Upper lobe of right lung (tissue), 1 donor: Measurements from ENCODE around the gene KCNQ1OT1. TPM values are rescaled to one million over a fixed set of nuclear protein-coding genes. Genes with fewer than 3 reads are reported as not detected.

ENCODE experiments used
- ATAC-seq: fragments of 200-7000 bp; cut with Tn5 transposase; one replicate; pipeline ENCODE4 v1.9.1; 2020; ENCODE audit warnings: mild to moderate bottlenecking, moderate library complexity
- DNase-seq: peaks from one replicate; pipeline ENCODE4 v3.0.0-alpha.2; 2020
- H3K27ac ChIP-seq: fragments of 200-600 bp; one replicate; pipeline ENCODE4 v1.8.0; 2022
- H3K27me3 ChIP-seq: fragments of 200-600 bp; one replicate; pipeline ENCODE4 v1.8.0; 2022; ENCODE audit warnings: mild to moderate bottlenecking
- H3K36me3 ChIP-seq: fragments of 200-600 bp; one replicate; pipeline ENCODE4 v1.8.0; 2022
- H3K4me1 ChIP-seq: fragments of 200-600 bp; one replicate; pipeline ENCODE4 v1.8.0; 2022
- H3K4me3 ChIP-seq: fragments of 200-600 bp; one replicate; pipeline ENCODE4 v1.8.0; 2022; ENCODE audit warnings: mild to moderate bottlenecking
- H3K9me3 ChIP-seq: fragments of 200-600 bp; one replicate; pipeline ENCODE4 v1.8.0; 2022
- intact Hi-C: fragments of 100-400 bp; cut with DNase I; formaldehyde crosslinking; loops from one replicate; pipeline ENCODE4 v1.11.0; 2022
- total RNA-seq: library from RNA; stranded (reverse); fragmentation: NEBNext Ultra II Directional; extraction: Animal tissue kit (Norgen Biotek cat#: 25700); gene quantifications from one replicate; pipeline ENCODE4 v1.2.1, GENCODE V29; 2021
- TF ChIP-seq, protein P1 (sequence below): fragments of 200-600 bp; IDR thresholded peaks from one replicate; pipeline ENCODE4 v1.8.0; 2022; ENCODE audit warnings: antibody characterized with exemption
- donor health status: DM: no; HTN: yes; CAD: no; lungs with severe emphysema.

Gene KCNQ1OT1
- total RNA-seq, 1 donor from 2014 or later: 2.0 TPM

DNA sequence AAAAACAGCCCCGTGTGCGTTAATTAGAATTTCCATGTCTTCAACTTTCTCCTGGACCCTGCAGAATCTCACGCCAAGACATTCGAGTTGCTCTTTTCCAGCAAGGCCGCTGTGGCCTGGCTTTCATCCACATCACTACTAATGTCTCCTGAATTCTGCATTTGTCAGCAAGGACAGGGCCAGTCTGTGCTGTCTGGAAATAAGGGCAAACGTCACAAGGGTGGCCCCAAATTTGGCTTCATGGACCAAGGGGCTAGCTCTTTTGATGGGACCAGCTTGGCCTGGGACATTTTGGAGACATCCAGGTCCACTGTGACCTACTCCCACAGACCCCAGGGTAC lies 33.4 kb downstream of the KCNQ1OT1 start:
- H3K9me3 ChIP-seq: no peaks in the 10 kb centered on the region
- no peaks in the 10 kb centered on the region for H3K36me3 ChIP-seq
- intact Hi-C loops: no loop called here
- H3K4me1 ChIP-seq: no peaks in the 10 kb centered on the region
- TF ChIP-seq, protein P1, sequence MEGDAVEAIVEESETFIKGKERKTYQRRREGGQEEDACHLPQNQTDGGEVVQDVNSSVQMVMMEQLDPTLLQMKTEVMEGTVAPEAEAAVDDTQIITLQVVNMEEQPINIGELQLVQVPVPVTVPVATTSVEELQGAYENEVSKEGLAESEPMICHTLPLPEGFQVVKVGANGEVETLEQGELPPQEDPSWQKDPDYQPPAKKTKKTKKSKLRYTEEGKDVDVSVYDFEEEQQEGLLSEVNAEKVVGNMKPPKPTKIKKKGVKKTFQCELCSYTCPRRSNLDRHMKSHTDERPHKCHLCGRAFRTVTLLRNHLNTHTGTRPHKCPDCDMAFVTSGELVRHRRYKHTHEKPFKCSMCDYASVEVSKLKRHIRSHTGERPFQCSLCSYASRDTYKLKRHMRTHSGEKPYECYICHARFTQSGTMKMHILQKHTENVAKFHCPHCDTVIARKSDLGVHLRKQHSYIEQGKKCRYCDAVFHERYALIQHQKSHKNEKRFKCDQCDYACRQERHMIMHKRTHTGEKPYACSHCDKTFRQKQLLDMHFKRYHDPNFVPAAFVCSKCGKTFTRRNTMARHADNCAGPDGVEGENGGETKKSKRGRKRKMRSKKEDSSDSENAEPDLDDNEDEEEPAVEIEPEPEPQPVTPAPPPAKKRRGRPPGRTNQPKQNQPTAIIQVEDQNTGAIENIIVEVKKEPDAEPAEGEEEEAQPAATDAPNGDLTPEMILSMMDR: no peak
- no peaks in the 10 kb centered on the region for H3K27me3 ChIP-seq
- DNase-seq (no peak), ATAC-seq (no peak)
- H3K4me3 ChIP-seq: no peak overlapping the region
- no peak overlapping the region for H3K27ac ChIP-seq

DNA sequence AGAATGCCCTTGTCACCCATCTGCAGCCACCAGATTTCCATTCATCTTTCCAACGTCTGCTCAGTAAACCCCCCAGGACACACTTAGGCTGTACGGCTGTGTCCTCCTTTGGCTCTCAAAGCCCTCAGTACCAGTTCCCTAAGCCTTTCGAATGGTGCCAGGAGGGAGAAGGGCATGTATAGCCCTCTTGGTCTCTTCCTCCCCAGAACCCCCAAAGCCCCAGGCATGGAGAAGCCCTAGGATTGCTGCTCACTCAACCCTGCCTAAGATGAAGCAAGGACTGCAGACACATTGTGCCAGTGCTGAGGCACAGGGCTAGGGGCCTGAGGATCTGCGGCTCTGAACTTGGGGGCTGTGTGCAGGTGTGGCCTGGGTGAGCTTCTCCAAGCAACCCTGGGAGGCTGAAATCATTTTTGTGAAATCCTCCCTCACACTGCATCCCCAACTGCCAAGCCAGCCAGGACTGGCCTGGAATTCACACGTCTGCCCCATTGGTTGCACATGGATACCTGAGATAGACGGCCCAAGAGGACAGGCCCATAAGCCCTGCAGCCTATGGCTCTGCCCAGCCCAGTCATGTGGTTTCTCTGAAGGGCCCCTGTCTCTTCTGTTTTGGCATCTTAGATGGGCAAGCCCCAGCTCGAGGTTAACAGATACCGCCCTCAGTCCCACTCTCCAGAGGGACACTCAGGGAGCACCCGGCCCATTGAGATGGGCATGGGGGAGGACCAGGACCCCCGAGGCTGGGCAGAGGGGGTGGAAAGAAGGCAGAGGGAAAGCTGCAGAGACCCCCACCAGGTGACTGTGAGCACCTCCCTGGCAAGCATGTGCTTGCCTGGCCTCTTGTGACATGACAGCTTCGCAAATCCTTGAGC lies 34.0 kb downstream of the KCNQ1OT1 start:
- ATAC-seq (no peak), DNase-seq (no peak)
- Histone ChIP-seq H3K27ac (no peak overlapping the region), H3K9me3 (no peaks in the 10 kb centered on the region), H3K4me1 (no peaks in the 10 kb centered on the region), H3K27me3 (no peaks in the 10 kb centered on the region), H3K36me3 (no peaks in the 10 kb centered on the region), H3K4me3 (no peak overlapping the region)
- TF ChIP-seq, protein P1: no peak
- intact Hi-C loops: no loop called here

DNA sequence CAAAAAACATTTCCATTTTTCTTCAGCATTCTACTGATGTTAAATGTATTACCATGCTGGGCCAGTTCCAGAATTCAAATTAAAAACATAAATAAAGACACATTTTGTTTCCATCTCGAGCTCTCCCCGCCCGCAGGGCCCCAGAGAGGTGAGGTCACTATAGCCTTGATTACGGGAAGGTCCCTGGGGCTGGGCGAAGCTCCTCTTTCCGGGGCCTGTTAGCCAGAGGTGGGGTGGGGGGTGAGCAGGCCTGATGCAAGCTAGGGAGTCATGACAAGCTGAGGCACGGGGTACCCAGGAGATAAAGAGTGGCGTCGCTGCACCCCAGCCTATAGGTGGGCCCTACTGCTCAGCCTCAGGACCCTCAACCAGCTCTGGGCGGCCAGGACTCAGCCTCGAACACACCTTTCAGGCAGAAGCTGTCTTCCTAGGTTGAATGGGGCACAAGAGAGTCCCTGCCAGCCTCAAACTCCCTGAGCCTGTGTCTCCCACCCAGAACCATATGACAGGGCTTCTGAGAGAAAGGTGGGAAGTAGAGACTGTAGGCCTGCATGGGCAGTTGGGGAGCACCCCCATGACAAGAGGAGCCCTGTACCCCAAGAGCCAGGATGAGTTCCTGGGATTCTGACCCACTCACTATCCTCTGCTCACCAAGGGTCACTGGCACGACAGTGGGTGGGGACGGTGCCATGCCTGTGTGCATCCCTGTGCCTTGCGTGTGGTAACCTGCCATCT lies 34.8 kb downstream of the KCNQ1OT1 start:
- no peak for DNase-seq
- Histone ChIP-seq H3K9me3 (peaks cover 5% of the 10 kb centered on the region), H3K27ac (no peak overlapping the region), H3K36me3 (no peaks in the 10 kb centered on the region), H3K27me3 (no peaks in the 10 kb centered on the region), H3K4me1 (no peaks in the 10 kb centered on the region), H3K4me3 (no peak overlapping the region)
- TF ChIP-seq, protein P1: no peak
- ATAC-seq: no peak
- intact Hi-C loops: no loop called here

DNA sequence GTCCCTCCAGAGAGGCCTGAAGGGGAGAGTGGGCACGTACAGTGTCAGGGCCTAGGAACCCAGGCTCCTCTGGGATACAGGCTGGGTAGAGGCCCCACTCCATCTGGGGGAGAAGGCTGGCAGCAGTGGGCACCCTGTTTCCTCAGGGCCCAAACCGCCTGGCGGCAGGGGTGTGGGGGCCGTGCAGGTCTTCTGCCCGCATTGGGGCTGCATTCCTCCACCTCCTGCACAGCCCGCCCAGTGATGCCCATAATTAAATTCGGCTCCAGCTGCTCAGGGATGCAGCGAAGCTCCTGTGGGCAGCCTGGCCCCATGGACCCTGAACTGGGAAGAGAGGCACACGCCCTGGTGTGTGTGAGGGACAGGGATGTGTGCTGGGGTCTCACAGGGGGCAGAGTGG lies 35.4 kb downstream of the KCNQ1OT1 start:
- no peaks in the 10 kb centered on the region for H3K4me1 ChIP-seq
- no peaks in the 10 kb centered on the region for H3K27me3 ChIP-seq
- peaks cover 11% of the 10 kb centered on the region for H3K9me3 ChIP-seq
- no peaks in the 10 kb centered on the region for H3K36me3 ChIP-seq
- no peak for ATAC-seq
- TF ChIP-seq, protein P1: no peak
- DNase-seq: no peak
- H3K4me3 ChIP-seq: no peak overlapping the region
- H3K27ac ChIP-seq: no peak overlapping the region
- intact Hi-C loops: no loop called here

DNA sequence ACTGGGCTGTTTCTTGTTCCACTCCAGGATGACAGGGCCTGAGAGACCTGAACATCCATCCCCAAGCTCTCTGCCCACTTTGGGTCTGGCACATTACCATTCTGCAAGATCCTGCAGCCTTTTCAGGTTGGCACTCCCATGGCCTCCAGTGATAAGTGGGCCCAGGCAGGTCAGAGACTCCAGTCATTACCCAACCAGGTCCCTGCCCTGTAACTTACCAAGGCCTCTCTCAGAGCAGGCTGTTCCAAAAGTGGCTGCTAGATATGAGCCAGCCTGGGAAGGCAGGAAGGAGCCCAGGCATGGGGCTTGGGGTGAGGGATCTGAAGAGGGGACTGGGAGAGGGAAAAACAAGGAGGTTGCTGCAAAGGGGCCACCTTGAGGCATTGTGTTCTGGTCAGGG lies 35.9 kb downstream of the KCNQ1OT1 start:
- H3K27me3 ChIP-seq: no peaks in the 10 kb centered on the region
- no peak overlapping the region for H3K27ac ChIP-seq
- no peaks in the 10 kb centered on the region for H3K36me3 ChIP-seq
- intact Hi-C loops: no loop called here
- TF ChIP-seq, protein P1: no peak
- H3K9me3 ChIP-seq: peaks cover 13% of the 10 kb centered on the region
- ATAC-seq: no peak
- no peaks in the 10 kb centered on the region for H3K4me1 ChIP-seq
- no peak overlapping the region for H3K4me3 ChIP-seq
- DNase-seq: no peak
